Stimulated activated memory B cell treated with anti-CD40 and anti-IgM and Interleukin-4, amounts not matched to agents 10 μg/mL and 1 μg/mL and 100 μg/mL, for 72 hours (primary cell): ENCODE results near the gene ARHGAP1.

Experiments
- ATAC-seq: fragments of 150-1000 bp; cut with Tn5 transposase; 2 replicates; pipeline ENCODE4 v1.10.0; 2021
- H3K27ac Mint-ChIP-seq: one replicate; pipeline ENCODE4 v1.8.0; 2022; ENCODE audit warnings: mild to moderate bottlenecking, mixed read lengths
- H3K27me3 Mint-ChIP-seq: one replicate; pipeline ENCODE4 v1.8.0; 2022; ENCODE audit warnings: mixed read lengths
- H3K36me3 Mint-ChIP-seq: one replicate; pipeline ENCODE4 v1.8.0; 2022; ENCODE audit warnings: mixed read lengths
- H3K4me1 Mint-ChIP-seq: one replicate; pipeline ENCODE4 v1.8.0; 2022; ENCODE audit warnings: mixed read lengths
- H3K4me3 Mint-ChIP-seq: one replicate; pipeline ENCODE4 v1.8.0; 2022; ENCODE audit warnings: mild to moderate bottlenecking, moderate library complexity, mixed read lengths
- H3K9me3 Mint-ChIP-seq: one replicate; pipeline ENCODE4 v1.8.0; 2022; ENCODE audit warnings: mixed read lengths

Gene ARHGAP1

DNA sequence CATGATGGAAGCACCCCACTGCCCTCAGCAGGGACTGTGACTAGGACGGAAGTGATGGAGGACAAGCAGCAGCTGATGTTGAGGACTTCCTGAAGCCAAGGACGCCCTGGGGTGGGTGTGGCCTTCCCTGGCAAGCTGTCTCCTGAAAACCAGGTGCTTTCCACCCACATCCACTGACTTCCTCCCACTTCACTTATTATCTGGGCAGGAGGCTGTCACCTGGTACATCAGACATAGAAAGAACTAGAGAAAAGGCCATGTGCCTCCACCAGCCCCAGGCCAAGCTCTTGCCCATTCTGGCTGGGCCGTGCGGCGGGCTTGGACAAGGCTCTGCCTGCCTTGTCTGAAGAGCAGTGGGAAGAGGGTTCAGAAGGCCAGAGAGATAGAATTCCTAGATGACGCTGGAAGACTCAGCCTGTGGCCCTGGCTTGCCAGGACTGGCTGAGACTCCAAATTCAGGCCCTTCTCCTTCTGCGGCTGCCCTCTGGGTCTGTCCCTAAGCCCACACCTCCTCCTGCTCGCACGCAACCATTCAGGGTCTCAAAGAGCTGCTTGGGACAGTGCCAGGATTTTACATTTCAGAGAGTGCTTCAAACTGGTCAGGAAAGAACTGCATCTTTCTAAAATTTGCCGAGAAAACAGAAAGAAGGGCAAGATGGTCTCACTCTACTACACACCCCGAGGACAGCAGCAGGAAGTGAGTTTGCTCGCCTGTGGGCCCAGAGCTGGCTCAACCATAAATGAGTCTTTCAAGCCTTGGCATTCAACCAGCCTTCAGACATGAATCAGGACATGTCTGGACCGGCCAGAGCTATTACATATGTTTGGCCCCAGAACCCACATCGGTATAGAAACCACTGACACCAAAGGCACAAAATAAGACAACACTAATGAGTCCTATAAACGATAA, 13.3 kb downstream of the ARHGAP1 start:
- H3K9me3 Mint-ChIP-seq, result no peaks in the 10 kb centered on the region
- no peaks in the 10 kb centered on the region for H3K4me1 Mint-ChIP-seq
- H3K27me3 Mint-ChIP-seq, result no peaks in the 10 kb centered on the region
- ATAC-seq, result no peak
- peaks cover 40% of the 10 kb centered on the region for H3K36me3 Mint-ChIP-seq
- no peak overlapping the region for H3K27ac Mint-ChIP-seq
- H3K4me3 Mint-ChIP-seq, result no peak overlapping the region

GRCh38 chr11:46684367-46684766, 16.1 kb downstream of the ARHGAP1 start:
- H3K4me3 Mint-ChIP-seq, result no peak overlapping the region
- no peak for ATAC-seq
- H3K9me3 Mint-ChIP-seq, result no peaks in the 10 kb centered on the region
- peaks cover 52% of the 10 kb centered on the region for H3K36me3 Mint-ChIP-seq
- no peak overlapping the region for H3K27ac Mint-ChIP-seq
- H3K27me3 Mint-ChIP-seq, result no peaks in the 10 kb centered on the region
- no peaks in the 10 kb centered on the region for H3K4me1 Mint-ChIP-seq

DNA sequence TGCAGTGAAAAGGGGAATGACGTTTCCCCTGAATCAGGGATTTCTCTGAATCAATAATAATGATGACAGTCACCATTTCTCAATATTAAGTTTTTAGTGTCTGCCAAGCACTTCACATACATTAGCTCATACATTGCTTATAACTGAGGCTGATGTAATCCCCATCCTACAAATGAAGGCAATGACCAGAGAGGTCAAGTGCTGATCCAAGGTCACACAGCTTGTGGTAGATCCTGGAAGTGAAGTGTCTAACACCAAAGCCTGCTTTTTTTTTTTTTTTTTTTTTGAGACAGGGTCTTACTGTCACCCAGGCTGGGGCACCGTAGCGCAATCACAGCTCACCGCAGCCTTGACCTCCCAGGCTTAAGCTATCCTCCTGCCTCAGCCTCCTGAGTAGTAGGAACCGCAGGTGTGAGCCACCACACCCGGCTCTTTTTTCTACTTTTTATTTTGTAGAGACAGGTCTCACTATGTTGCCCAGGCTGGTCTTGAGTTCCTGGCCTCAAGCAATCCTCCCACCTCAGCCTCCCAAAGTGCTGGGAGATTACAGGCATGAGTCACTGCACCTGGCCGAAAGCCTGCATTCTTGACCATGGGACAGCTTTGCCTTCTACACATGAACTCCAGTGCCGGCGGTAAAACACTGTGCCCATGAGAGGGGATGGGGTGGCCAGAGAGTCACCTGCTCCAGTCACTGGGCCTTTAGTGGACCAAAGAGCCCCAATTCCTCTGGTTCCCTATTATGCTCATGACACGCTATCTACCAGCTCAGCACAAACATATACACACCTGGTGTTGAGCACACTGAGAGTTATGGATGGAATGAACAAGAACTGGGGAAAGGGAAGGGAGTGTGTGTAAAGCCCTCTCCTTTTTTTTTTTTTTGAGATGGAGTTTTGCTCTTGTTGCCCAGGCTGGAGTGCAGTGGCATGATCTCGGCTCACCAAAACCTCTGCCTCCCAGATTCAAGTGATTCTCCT, 17.4 kb downstream of the ARHGAP1 start:
- Mint-ChIP-seq H3K27ac (no peak overlapping the region), H3K4me1 (peaks cover 7% of the 10 kb centered on the region), H3K9me3 (no peaks in the 10 kb centered on the region), H3K4me3 (no peak overlapping the region), H3K27me3 (no peaks in the 10 kb centered on the region), H3K36me3 (peaks cover 57% of the 10 kb centered on the region)
- ATAC-seq, result no peak

DNA sequence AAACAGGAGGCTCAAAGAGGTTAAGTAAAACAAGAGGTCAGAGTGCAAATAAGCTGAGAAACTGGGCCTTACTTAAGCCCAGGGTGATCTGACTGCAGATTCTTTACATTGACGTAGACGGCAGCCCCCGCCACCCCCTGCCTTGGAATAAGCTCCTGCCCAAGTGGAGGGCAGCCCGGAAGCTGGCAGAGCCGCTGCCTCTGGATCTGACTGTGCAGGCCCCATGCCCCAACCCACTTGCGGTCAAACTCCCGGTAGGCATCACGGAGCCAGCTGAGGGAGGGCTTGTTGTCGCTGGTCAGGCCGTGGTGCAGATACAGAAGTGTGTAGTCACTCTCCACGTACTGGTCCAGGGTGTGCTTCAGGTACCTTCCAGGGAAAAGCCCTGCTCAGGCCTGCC, 18.6 kb downstream of the ARHGAP1 start:
- H3K9me3 Mint-ChIP-seq, result no peaks in the 10 kb centered on the region
- H3K36me3 Mint-ChIP-seq, result peaks cover 55% of the 10 kb centered on the region
- H3K27me3 Mint-ChIP-seq, result no peaks in the 10 kb centered on the region
- no peak overlapping the region for H3K27ac Mint-ChIP-seq
- H3K4me1 Mint-ChIP-seq, result peaks cover 16% of the 10 kb centered on the region
- no peak overlapping the region for H3K4me3 Mint-ChIP-seq
- ATAC-seq, result no peak

- Mint-ChIP-seq H3K4me1 (peaks cover 22% of the 10 kb centered on the region), H3K9me3 (no peaks in the 10 kb centered on the region), H3K4me3 (no peak overlapping the region), H3K27ac (no peak overlapping the region), H3K36me3 (peaks cover 55% of the 10 kb centered on the region), H3K27me3 (no peaks in the 10 kb centered on the region)
- ATAC-seq, result no peak
Observed at GRCh38 chr11:46680815-46681214, 19.6 kb downstream of the ARHGAP1 start.

- Mint-ChIP-seq H3K27me3 (no peaks in the 10 kb centered on the region), H3K36me3 (peaks cover 55% of the 10 kb centered on the region), H3K4me1 (peaks cover 28% of the 10 kb centered on the region), H3K9me3 (no peaks in the 10 kb centered on the region), H3K27ac (no peak overlapping the region), H3K4me3 (no peak overlapping the region)
- ATAC-seq, result no peak
Observed at GRCh38 chr11:46680164-46680760, 20.2 kb downstream of the ARHGAP1 start.

DNA sequence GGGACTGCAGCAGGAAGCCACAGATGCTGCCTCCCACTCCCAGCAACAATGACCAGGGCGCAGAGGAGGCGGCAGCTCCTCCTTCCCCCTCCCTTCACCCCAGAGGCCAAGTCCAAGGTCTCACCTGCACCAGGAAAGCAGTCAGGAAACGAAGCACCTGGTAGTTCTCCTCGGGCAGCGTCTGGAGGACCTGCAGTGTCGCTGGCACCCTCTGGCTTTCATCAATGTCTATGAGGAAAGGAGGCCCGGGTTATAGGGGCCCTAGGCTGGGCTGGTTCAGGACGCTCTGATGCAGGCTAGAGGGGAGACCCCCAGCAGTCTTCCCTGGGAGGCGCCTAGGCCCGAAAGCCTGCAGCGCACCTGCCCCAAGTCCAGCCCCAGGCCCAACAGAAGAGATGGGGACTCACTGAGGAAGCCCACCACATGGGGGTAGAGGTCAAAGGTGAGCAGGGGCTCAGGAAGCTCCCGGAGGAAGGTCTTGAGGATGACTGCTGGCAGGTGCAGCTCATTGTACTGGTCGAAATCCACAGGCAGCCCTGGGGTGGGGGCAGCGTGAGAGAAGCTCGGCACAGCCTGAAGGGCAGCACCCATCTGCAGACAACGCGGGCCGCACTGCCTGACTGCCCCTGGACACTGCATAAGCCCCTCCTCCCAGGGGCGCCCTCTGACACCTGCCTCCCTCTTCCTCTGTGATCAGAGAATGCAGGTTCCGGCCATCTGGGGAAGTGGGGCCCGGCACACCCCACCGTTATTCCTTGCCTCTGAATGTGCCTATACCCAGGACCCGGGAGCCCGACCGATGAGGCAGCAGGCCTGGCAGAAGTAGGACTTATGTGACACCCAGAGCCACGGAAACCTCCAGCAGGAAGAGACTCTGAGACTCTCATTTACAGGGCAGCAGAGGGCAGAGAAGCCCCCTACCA, 20.9 kb downstream of the ARHGAP1 start:
- Mint-ChIP-seq H3K36me3 (peaks cover 55% of the 10 kb centered on the region), H3K4me3 (no peak overlapping the region), H3K27ac (peak overlapping the region; percentile 42), H3K27me3 (no peaks in the 10 kb centered on the region), H3K4me1 (peaks cover 36% of the 10 kb centered on the region), H3K9me3 (no peaks in the 10 kb centered on the region)
- no peak for ATAC-seq

GRCh38 chr11:46678741-46679130, 21.7 kb downstream of the ARHGAP1 start:
- Mint-ChIP-seq H3K27me3 (no peaks in the 10 kb centered on the region), H3K27ac (no peak overlapping the region), H3K4me3 (no peak overlapping the region), H3K36me3 (peaks cover 51% of the 10 kb centered on the region), H3K9me3 (no peaks in the 10 kb centered on the region), H3K4me1 (peaks cover 40% of the 10 kb centered on the region)
- ATAC-seq, result no peak

- H3K36me3 Mint-ChIP-seq, result peaks cover 46% of the 10 kb centered on the region
- no peak for ATAC-seq
Observed at GRCh38 chr11:46677991-46678740, 22.3 kb downstream of the ARHGAP1 start.

GRCh38 chr11:46677169-46677568, 23.2 kb downstream of the ARHGAP1 start:
- no peaks in the 10 kb centered on the region for H3K27me3 Mint-ChIP-seq
- H3K4me3 Mint-ChIP-seq, result no peak overlapping the region
- no peaks in the 10 kb centered on the region for H3K9me3 Mint-ChIP-seq
- peaks cover 55% of the 10 kb centered on the region for H3K36me3 Mint-ChIP-seq
- ATAC-seq, result no peak
- H3K4me1 Mint-ChIP-seq, result peaks cover 40% of the 10 kb centered on the region
- peak overlapping the region; percentile 60 for H3K27ac Mint-ChIP-seq

More at GRCh38 chr11:46677991-46678740, 22.3 kb downstream of the ARHGAP1 start:
- H3K4me1 Mint-ChIP-seq, result peaks cover 40% of the 10 kb centered on the region
- H3K27me3 Mint-ChIP-seq, result no peaks in the 10 kb centered on the region
- H3K27ac Mint-ChIP-seq, result no peak overlapping the region
- H3K4me3 Mint-ChIP-seq, result no peak overlapping the region
- H3K9me3 Mint-ChIP-seq, result no peaks in the 10 kb centered on the region

DNA sequence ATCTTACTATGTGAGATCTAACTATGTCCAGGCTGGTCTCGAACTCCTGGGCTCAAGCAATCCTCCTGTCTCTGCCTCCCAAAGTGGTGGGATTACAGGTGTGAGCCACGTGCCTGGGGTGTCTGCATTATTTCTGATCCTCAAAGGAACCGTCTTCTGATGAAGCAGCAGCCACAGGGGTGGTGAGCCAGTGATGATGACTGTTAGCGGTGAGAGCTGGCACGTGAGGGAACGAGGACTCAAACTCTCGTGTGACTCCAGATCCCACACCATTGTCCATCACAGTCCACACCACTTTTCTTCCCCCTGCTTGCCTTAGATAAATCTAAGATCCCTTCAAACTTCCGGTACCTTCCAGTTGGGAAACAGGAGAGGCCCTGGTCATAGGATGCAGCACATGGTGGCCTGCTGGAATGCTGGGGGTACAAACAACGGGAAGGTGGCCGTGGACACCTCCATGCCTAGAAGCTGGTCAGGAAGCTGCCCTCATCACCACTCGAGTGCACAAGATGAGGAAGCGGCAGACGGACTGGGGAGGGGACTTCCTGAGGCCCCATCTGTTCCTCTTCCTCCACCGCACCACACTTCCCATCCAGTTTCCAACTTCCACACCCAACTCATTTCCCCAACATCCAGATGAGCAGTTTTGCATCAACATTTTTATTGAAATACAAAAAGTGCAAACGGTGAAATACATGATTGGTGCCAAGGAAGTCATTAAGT, 23.8 kb downstream of the ARHGAP1 start:
- Mint-ChIP-seq H3K4me1 (peaks cover 40% of the 10 kb centered on the region), H3K36me3 (peaks cover 60% of the 10 kb centered on the region), H3K27ac (peak overlapping the region; percentile 60)

DNA sequence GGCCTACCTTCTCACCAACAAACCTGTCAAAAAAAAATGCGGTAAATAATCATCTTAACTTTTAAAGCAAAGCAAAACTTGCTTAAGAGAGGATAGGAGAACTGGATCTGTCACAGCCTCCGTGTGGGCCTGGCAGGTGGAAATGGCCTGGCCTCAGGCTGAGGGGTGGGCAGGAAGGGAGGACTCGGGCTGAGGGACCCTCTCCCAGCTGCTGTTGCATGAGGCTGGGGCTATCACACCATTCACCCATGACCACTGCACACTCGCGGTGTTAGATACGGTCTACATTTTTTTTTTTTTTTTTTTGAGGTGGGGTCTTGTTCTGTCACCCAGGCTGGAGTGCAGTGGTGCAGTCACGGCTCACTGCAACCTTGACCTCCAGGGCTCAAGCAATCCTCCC, 24.5 kb downstream of the ARHGAP1 start:
- Mint-ChIP-seq H3K4me3 (no peak overlapping the region), H3K4me1 (peaks cover 40% of the 10 kb centered on the region), H3K36me3 (peaks cover 57% of the 10 kb centered on the region), H3K9me3 (no peaks in the 10 kb centered on the region), H3K27ac (peak overlapping the region; percentile 60), H3K27me3 (no peaks in the 10 kb centered on the region)
- ATAC-seq, result no peak

More for the DNA sequence above, 23.8 kb downstream of the ARHGAP1 start:
- no peaks in the 10 kb centered on the region for H3K9me3 Mint-ChIP-seq
- ATAC-seq, result no peak
- H3K27me3 Mint-ChIP-seq, result no peaks in the 10 kb centered on the region
- H3K4me3 Mint-ChIP-seq, result no peak overlapping the region

- no peak for ATAC-seq
- H3K36me3 Mint-ChIP-seq, result peaks cover 51% of the 10 kb centered on the region
- no peaks in the 10 kb centered on the region for H3K27me3 Mint-ChIP-seq
- no peaks in the 10 kb centered on the region for H3K9me3 Mint-ChIP-seq
- H3K27ac Mint-ChIP-seq, result peak overlapping the region; percentile 69
- H3K4me3 Mint-ChIP-seq, result no peak overlapping the region
- peaks cover 40% of the 10 kb centered on the region for H3K4me1 Mint-ChIP-seq
Observed at GRCh38 chr11:46675288-46675851, 25.0 kb downstream of the ARHGAP1 start.
